ENCODE measurements around the gene DHX36. TPM values are rescaled to one million over a fixed set of nuclear protein-coding genes. Genes with fewer than 3 reads are reported as not detected.

Gene DHX36
- polyA plus RNA-seq, 3 donors from 2014 or later = 9.0 to 19.1 (median 15.9) TPM

GRCh38 chr3:154273381-154273780 is 50.9 kb downstream of the DHX36 start:
- peak overlapping the region in 2 of 6 donors; percentile 48 to 53 for H3K27ac Mint-ChIP-seq
- no peaks in the 10 kb centered on the region for H3K9me3 Mint-ChIP-seq
- H3K4me1 Mint-ChIP-seq = peaks cover 2 to 8% of the 10 kb centered on the region in 2 donors
- H3K36me3 Mint-ChIP-seq = peaks cover 16 to 36% (median 22%) of the 10 kb centered on the region in 3 donors
- DNase-seq = no peak
- no peak overlapping the region for H3K4me3 Mint-ChIP-seq
- H3K27me3 Mint-ChIP-seq (ENCODE audit: low read depth in 3 of 3) = no peaks in the 10 kb centered on the region

- H3K27ac Mint-ChIP-seq = no peak overlapping the region
- no peak for DNase-seq
- H3K4me1 Mint-ChIP-seq = peaks cover 4 to 10% of the 10 kb centered on the region in 2 donors
- H3K9me3 Mint-ChIP-seq = no peaks in the 10 kb centered on the region
- H3K27me3 Mint-ChIP-seq (ENCODE audit: low read depth in 3 of 3) = peaks cover 0 to 2% (median 1%) of the 10 kb centered on the region in 3 donors
- no peak overlapping the region for H3K4me3 Mint-ChIP-seq
- H3K36me3 Mint-ChIP-seq = peaks cover 29 to 62% (median 49%) of the 10 kb centered on the region in 3 donors
Measured at GRCh38 chr3:154254527-154254926, 69.8 kb downstream of the DHX36 start.

DNA sequence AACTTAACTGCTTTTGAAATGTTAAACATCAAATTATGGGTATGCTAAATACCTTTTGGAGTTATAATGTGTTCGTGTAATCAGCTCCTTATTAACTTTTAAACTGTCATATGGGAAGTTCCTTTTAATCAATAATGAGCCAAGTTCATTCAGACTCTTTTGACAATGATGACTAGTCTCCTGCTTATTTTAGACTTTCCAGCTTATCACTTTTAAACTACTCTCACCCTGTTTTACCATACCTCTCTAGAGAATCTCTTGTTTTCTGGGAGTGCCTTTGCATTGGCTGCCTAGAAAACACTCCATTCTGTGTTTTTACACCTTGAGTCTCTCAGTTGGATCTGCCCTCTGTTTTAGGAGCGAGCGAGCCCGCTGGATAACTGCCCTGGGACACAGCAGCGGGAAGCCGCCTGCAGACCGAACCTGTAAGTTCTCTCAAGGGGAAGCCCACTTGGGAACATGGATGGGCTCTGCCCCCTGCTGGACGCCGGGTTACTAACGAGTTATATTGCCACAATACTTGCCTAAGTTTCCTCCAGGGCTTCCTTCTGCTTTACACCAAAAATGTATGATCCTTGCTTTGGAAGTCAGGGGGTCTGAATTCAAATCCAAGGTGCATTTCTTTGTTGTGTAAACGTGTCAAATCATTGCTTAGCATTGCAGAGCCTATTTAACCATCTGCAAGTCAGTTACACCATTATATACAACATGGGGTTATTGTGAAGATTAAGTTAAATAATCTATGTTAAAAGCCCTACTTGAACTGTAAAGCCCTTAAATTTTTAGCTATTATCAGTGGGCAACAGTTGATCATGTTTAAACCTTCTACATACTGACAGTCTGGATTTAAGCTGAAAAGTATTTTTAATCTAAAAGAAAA is 71.3 kb downstream of the DHX36 start:
- H3K36me3 Mint-ChIP-seq = peaks cover 27 to 56% (median 39%) of the 10 kb centered on the region in 3 donors

DNA sequence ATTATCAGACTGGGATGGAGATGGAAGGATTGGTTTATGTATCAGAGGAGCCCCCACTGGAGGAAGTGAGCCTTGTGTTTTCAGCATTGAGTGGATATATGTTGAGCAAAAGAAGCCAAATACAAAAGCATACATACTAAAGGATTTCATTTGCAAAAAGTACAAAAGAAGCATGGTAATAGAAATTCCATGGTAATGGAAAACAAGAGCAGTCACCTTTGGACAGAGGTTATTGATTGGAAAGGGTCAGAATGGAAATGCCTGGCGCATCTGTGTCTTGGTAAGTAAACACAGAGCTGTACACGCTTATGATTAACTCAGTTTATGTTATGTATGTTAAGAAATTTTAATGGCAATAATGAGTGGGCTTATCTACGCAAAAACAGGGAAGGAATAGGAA is 72.7 kb downstream of the DHX36 start:
- peaks cover 0 to 1% (median 0%) of the 10 kb centered on the region in 3 donors for H3K27me3 Mint-ChIP-seq (ENCODE audit: low read depth in 3 of 3)
- H3K9me3 Mint-ChIP-seq = no peaks in the 10 kb centered on the region
- H3K4me3 Mint-ChIP-seq = no peak overlapping the region
- no peak for DNase-seq
- H3K4me1 Mint-ChIP-seq = peaks cover 0 to 5% of the 10 kb centered on the region in 2 donors
- H3K36me3 Mint-ChIP-seq = peaks cover 36 to 58% (median 37%) of the 10 kb centered on the region in 3 donors
- H3K27ac Mint-ChIP-seq = peak overlapping the region in 1 of 6 donors; percentile 0

More for the DNA sequence above, 71.3 kb downstream of the DHX36 start:
- peak; percentile 26 to 43 (median 36) for DNase-seq
- H3K27ac Mint-ChIP-seq = peak overlapping the region in 2 of 6 donors; percentile 14 to 33
- no peak overlapping the region for H3K4me3 Mint-ChIP-seq
- no peaks in the 10 kb centered on the region for H3K9me3 Mint-ChIP-seq
- peaks cover 0 to 1% (median 0%) of the 10 kb centered on the region in 3 donors for H3K27me3 Mint-ChIP-seq (ENCODE audit: low read depth in 3 of 3)
- peaks cover 0 to 5% of the 10 kb centered on the region in 2 donors for H3K4me1 Mint-ChIP-seq

DNA sequence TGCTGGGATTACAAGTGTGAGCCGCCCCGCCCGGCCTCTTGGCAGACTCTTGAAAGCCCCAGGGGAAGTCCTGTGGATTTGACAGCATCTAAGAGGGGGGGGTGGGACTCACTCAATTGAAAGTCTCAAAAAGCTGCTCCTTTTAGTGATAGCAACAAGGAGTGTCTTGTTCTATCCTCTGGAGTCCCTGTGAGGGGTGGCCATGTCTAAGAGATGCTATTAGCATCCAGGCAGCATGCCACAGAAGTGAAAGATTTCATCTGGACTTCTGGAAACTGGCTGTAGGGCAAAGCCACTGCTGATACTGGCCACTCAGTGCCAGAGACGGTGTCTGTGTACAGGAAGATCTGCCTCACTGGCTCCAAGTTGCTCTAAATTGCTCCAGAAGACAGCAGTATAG is 74.0 kb downstream of the DHX36 start:
- peaks cover 33 to 59% (median 34%) of the 10 kb centered on the region in 3 donors for H3K36me3 Mint-ChIP-seq
- no peak overlapping the region for H3K27ac Mint-ChIP-seq
- DNase-seq = no peak
- H3K4me3 Mint-ChIP-seq = no peak overlapping the region
- H3K27me3 Mint-ChIP-seq (ENCODE audit: low read depth in 3 of 3) = no peaks in the 10 kb centered on the region
- H3K4me1 Mint-ChIP-seq = peaks cover 0 to 5% of the 10 kb centered on the region in 2 donors
- no peaks in the 10 kb centered on the region for H3K9me3 Mint-ChIP-seq

DNA sequence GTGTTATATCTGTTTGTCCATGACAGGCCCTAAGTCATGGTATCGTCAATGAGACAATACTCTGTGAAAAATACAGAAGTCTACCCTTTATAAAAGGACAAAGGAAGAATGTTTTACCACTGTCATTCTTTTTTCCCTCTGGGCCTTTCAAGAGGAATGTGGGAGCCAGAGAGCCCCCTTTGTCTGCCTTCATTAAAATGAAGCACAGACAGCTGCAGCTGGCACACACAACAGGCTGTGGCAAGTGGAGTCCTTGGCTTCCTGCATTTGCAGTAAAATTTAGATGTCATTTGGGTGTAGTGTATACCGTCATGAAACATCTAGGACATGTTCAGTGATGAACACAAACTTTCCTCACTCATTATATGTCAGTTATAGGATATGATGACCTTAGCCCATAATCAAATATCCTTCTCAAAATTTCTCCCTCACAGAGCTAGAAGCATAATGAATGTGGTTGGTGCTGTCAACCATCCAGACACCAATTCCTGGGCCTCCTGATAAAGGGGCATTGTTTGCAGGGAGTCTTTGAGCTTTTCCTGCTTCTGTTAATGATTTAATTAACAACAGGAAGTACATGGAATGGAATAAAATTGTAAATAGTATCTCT is 76.4 kb downstream of the DHX36 start:
- Mint-ChIP-seq H3K27ac (peak overlapping the region in 1 of 6 donors; percentile 46), H3K36me3 (peaks cover 24 to 47% (median 28%) of the 10 kb centered on the region in 3 donors)

GRCh38 chr3:154244644-154245043 is 79.6 kb downstream of the DHX36 start:
- H3K9me3 Mint-ChIP-seq = no peaks in the 10 kb centered on the region
- H3K27me3 Mint-ChIP-seq (ENCODE audit: low read depth in 3 of 3) = peaks cover 0 to 4% (median 0%) of the 10 kb centered on the region in 3 donors
- DNase-seq = no peak
- H3K27ac Mint-ChIP-seq = no peak overlapping the region
- H3K36me3 Mint-ChIP-seq = peaks cover 11 to 27% (median 17%) of the 10 kb centered on the region in 3 donors
- no peak overlapping the region for H3K4me3 Mint-ChIP-seq
- no peaks in the 10 kb centered on the region for H3K4me1 Mint-ChIP-seq

More for the DNA sequence above, 76.4 kb downstream of the DHX36 start:
- no peaks in the 10 kb centered on the region for H3K9me3 Mint-ChIP-seq
- H3K27me3 Mint-ChIP-seq (ENCODE audit: low read depth in 3 of 3) = no peaks in the 10 kb centered on the region
- H3K4me1 Mint-ChIP-seq = peaks cover 0 to 2% of the 10 kb centered on the region in 2 donors
- H3K4me3 Mint-ChIP-seq = no peak overlapping the region
- DNase-seq = no peak

DNA sequence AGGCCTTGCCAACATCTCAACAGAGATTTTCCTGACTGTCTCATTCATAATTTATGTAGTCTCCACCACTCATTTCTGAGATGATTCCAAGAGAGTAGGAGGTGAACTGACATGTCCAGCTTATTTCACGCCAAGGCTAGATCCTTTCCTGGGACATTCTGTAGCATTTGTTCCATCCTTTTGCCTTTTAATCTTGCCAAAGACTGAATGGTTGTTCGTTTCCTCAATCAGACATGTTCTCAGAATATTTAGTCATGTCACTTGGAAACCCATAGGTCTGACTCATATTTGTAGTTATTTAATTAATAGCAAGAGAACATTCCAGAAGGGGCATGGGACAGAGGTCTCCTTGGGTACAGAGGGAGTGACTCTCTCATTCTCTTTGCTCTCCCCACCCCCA is 80.9 kb downstream of the DHX36 start:
- Mint-ChIP-seq H3K4me1 (no peaks in the 10 kb centered on the region), H3K27me3 (ENCODE audit: low read depth in 3 of 3) (peaks cover 0 to 5% (median 4%) of the 10 kb centered on the region in 3 donors), H3K27ac (no peak overlapping the region), H3K4me3 (no peak overlapping the region), H3K9me3 (no peaks in the 10 kb centered on the region), H3K36me3 (peaks cover 11 to 19% (median 13%) of the 10 kb centered on the region in 3 donors)
- no peak for DNase-seq

DNA sequence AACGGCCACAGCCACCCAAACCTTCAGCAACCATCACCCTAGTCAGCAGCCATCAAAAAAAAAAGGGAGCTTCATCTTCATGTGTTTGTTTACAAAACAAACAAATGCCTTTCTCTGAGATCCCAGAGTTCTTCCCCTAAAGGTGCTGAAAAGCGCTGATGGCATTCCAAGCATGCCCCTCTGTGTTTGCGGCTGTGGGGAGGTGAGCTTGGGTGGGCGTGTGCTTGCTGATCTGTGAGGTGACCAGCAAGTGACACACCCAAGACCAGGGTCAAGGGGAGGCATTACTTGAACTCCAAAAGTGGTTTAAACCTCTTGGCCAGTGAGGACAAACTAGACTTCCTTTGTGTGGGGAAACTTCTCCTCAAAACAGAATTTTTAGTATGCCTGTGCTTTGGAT is 81.5 kb downstream of the DHX36 start:
- Mint-ChIP-seq H3K4me3 (no peak overlapping the region), H3K36me3 (peaks cover 11 to 19% (median 13%) of the 10 kb centered on the region in 3 donors), H3K4me1 (no peaks in the 10 kb centered on the region), H3K27ac (no peak overlapping the region), H3K9me3 (no peaks in the 10 kb centered on the region), H3K27me3 (ENCODE audit: low read depth in 3 of 3) (peaks cover 0 to 5% (median 4%) of the 10 kb centered on the region in 3 donors)
- no peak for DNase-seq

DNA sequence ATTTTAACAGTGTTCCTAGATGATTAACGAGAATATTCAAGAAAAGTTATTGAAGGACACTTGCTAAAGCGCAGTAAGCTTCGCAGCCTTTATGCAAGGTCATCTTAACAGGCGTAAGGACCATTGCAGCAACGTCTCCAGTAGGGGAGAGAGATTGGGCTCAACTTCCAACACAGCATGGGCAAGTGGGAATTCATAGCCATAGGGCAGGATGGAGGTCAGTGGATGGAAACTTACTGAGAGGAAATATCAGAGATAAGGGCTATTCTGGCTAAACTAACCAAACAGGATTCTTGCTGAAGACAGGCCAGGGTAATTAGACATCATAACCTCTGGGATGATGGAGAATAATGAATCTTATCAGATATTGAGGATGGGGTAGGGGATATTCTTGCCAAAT is 82.8 kb downstream of the DHX36 start:
- H3K27me3 Mint-ChIP-seq (ENCODE audit: low read depth in 3 of 3) = peaks cover 0 to 5% (median 4%) of the 10 kb centered on the region in 3 donors
- H3K4me1 Mint-ChIP-seq = no peaks in the 10 kb centered on the region
- no peak overlapping the region for H3K27ac Mint-ChIP-seq
- no peaks in the 10 kb centered on the region for H3K9me3 Mint-ChIP-seq
- H3K36me3 Mint-ChIP-seq = peaks cover under 1 to 7% (median 1%) of the 10 kb centered on the region in 3 donors
- H3K4me3 Mint-ChIP-seq = no peak overlapping the region
- no peak for DNase-seq

GRCh38 chr3:154240235-154240634 is 84.1 kb downstream of the DHX36 start:
- DNase-seq = no peak
- Mint-ChIP-seq H3K27ac (no peak overlapping the region), H3K4me3 (no peak overlapping the region), H3K27me3 (ENCODE audit: low read depth in 3 of 3) (peaks cover 2 to 6% (median 4%) of the 10 kb centered on the region in 3 donors), H3K36me3 (no peaks in the 10 kb centered on the region), H3K4me1 (no peaks in the 10 kb centered on the region), H3K9me3 (no peaks in the 10 kb centered on the region)

GRCh38 chr3:154236331-154236730 is 88.0 kb downstream of the DHX36 start:
- no peaks in the 10 kb centered on the region for H3K36me3 Mint-ChIP-seq
- H3K27ac Mint-ChIP-seq = no peak overlapping the region
- DNase-seq = no peak
- H3K4me1 Mint-ChIP-seq = no peaks in the 10 kb centered on the region
- H3K27me3 Mint-ChIP-seq (ENCODE audit: low read depth in 3 of 3) = peaks cover 2 to 13% (median 8%) of the 10 kb centered on the region in 3 donors
- peaks cover 0 to 2% (median 0%) of the 10 kb centered on the region in 6 donors for H3K9me3 Mint-ChIP-seq
- no peak overlapping the region for H3K4me3 Mint-ChIP-seq

GRCh38 chr3:154235330-154235729 is 89.0 kb downstream of the DHX36 start:
- Mint-ChIP-seq H3K36me3 (no peaks in the 10 kb centered on the region), H3K27me3 (ENCODE audit: low read depth in 3 of 3) (peaks cover 2 to 13% (median 8%) of the 10 kb centered on the region in 3 donors)
- DNase-seq = no peak

GRCh38 chr3:154229217-154229590 is 95.1 kb downstream of the DHX36 start:
- H3K27me3 Mint-ChIP-seq (ENCODE audit: low read depth in 3 of 3) = peaks cover 1 to 4% (median 3%) of the 10 kb centered on the region in 3 donors
- H3K4me1 Mint-ChIP-seq = no peaks in the 10 kb centered on the region
- no peaks in the 10 kb centered on the region for H3K9me3 Mint-ChIP-seq
- H3K27ac Mint-ChIP-seq = no peak overlapping the region
- H3K4me3 Mint-ChIP-seq = no peak overlapping the region
- DNase-seq = no peak
- H3K36me3 Mint-ChIP-seq = no peaks in the 10 kb centered on the region

More at GRCh38 chr3:154235330-154235729, 89.0 kb downstream of the DHX36 start:
- H3K4me1 Mint-ChIP-seq = no peaks in the 10 kb centered on the region
- H3K4me3 Mint-ChIP-seq = no peak overlapping the region
- no peak overlapping the region for H3K27ac Mint-ChIP-seq
- H3K9me3 Mint-ChIP-seq = peaks cover 0 to 2% (median 0%) of the 10 kb centered on the region in 6 donors
